DOHH2 (cell line): Measurements from ENCODE around the gene NPHP3.

ENCODE experiments used
- H3F3A ChIP-seq: fragments of 200-600 bp; sonication (generic), shearing (Covaris generic); 2 replicates; pipeline ENCODE4 v1.6.0; 2016; ENCODE audit warnings: antibody characterized with exemption, mild to moderate bottlenecking; ENCODE audit not compliant: control insufficient read depth, insufficient read depth
- H3K27ac ChIP-seq: fragments of 200-600 bp; sonication (generic); 2 replicates; pipeline ENCODE4 v1.5.1; 2014; ENCODE audit warnings: low read depth, mild to moderate bottlenecking, low read length, moderate library complexity
- H3K27me3 ChIP-seq: fragments of 200-600 bp; sonication (generic); 2 replicates; pipeline ENCODE4 v1.6.1; 2014; ENCODE audit warnings: mild to moderate bottlenecking, low read length, mixed read lengths; ENCODE audit not compliant: control insufficient read depth
- H3K36me3 ChIP-seq: fragments of 200-600 bp; sonication (generic); 2 replicates; pipeline ENCODE4 v1.6.1; 2014; ENCODE audit warnings: mild to moderate bottlenecking, low read length, moderate library complexity, mixed read lengths; ENCODE audit not compliant: control insufficient read depth
- H3K4me1 ChIP-seq: fragments of 200-600 bp; sonication (generic); 2 replicates; pipeline ENCODE4 v1.6.1; 2014; ENCODE audit warnings: mild to moderate bottlenecking, low read length, mixed read lengths; ENCODE audit not compliant: control insufficient read depth
- H3K4me2 ChIP-seq: fragments of 200-600 bp; sonication (generic); 2 replicates; pipeline ENCODE4 v1.6.0; 2014; ENCODE audit warnings: mild to moderate bottlenecking, low read length, moderate library complexity
- H3K4me3 ChIP-seq: fragments of 200-600 bp; sonication (generic); 2 replicates; pipeline ENCODE4 v1.5.1; 2014; ENCODE audit warnings: mild to moderate bottlenecking, low read length, mixed read lengths
- H3K79me2 ChIP-seq: fragments of 200-600 bp; sonication (generic); 2 replicates; pipeline ENCODE4 v1.6.1; 2014; ENCODE audit warnings: mild to moderate bottlenecking, low read length, mixed read lengths; ENCODE audit not compliant: control insufficient read depth
- H3K9me2 ChIP-seq: fragments of 200-600 bp; sonication (generic); replicated peaks from 2 replicates; pipeline ENCODE4 v1.6.1; 2014; ENCODE audit warnings: mild to moderate bottlenecking, low read length, mixed read lengths; ENCODE audit not compliant: control insufficient read depth
- H3K9me3 ChIP-seq: fragments of 200-600 bp; sonication (generic); 2 replicates; pipeline ENCODE4 v1.6.1; 2014; ENCODE audit warnings: antibody characterized with exemption, low read length, mixed read lengths; ENCODE audit not compliant: control insufficient read depth, insufficient read depth
- H4K20me1 ChIP-seq: fragments of 200-600 bp; sonication (generic); 2 replicates; pipeline ENCODE4 v1.6.0; 2014; ENCODE audit warnings: low read depth, mild to moderate bottlenecking, antibody characterized with exemption, low read length, moderate library complexity; ENCODE audit not compliant: control insufficient read depth, insufficient read depth
- EZH2phosphoT487 ChIP-seq: fragments of 200-600 bp; sonication (generic); IDR thresholded peaks from 2 replicates; pipeline ENCODE4 v1.6.1; 2017; ENCODE audit warnings: borderline replicate concordance, mild to moderate bottlenecking, antibody characterized with exemption, low read length, moderate library complexity, mixed read lengths
- TF ChIP-seq, protein P1 (sequence below): fragments of 200-600 bp; sonication (generic); IDR thresholded peaks from one replicate; pipeline ENCODE4 v1.5.1; 2014; ENCODE audit warnings: antibody characterized with exemption, mild to moderate bottlenecking, low read depth, low read length; ENCODE audit not compliant: poor library complexity, severe bottlenecking

The NPHP3 gene, protein sequence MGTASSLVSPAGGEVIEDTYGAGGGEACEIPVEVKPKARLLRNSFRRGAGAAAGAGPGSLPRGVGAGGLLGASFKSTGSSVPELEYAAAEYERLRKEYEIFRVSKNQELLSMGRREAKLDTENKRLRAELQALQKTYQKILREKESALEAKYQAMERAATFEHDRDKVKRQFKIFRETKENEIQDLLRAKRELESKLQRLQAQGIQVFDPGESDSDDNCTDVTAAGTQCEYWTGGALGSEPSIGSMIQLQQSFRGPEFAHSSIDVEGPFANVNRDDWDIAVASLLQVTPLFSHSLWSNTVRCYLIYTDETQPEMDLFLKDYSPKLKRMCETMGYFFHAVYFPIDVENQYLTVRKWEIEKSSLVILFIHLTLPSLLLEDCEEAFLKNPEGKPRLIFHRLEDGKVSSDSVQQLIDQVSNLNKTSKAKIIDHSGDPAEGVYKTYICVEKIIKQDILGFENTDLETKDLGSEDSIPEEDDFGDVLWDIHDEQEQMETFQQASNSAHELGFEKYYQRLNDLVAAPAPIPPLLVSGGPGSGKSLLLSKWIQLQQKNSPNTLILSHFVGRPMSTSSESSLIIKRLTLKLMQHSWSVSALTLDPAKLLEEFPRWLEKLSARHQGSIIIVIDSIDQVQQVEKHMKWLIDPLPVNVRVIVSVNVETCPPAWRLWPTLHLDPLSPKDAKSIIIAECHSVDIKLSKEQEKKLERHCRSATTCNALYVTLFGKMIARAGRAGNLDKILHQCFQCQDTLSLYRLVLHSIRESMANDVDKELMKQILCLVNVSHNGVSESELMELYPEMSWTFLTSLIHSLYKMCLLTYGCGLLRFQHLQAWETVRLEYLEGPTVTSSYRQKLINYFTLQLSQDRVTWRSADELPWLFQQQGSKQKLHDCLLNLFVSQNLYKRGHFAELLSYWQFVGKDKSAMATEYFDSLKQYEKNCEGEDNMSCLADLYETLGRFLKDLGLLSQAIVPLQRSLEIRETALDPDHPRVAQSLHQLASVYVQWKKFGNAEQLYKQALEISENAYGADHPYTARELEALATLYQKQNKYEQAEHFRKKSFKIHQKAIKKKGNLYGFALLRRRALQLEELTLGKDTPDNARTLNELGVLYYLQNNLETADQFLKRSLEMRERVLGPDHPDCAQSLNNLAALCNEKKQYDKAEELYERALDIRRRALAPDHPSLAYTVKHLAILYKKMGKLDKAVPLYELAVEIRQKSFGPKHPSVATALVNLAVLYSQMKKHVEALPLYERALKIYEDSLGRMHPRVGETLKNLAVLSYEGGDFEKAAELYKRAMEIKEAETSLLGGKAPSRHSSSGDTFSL (N-terminal part only)

DNA sequence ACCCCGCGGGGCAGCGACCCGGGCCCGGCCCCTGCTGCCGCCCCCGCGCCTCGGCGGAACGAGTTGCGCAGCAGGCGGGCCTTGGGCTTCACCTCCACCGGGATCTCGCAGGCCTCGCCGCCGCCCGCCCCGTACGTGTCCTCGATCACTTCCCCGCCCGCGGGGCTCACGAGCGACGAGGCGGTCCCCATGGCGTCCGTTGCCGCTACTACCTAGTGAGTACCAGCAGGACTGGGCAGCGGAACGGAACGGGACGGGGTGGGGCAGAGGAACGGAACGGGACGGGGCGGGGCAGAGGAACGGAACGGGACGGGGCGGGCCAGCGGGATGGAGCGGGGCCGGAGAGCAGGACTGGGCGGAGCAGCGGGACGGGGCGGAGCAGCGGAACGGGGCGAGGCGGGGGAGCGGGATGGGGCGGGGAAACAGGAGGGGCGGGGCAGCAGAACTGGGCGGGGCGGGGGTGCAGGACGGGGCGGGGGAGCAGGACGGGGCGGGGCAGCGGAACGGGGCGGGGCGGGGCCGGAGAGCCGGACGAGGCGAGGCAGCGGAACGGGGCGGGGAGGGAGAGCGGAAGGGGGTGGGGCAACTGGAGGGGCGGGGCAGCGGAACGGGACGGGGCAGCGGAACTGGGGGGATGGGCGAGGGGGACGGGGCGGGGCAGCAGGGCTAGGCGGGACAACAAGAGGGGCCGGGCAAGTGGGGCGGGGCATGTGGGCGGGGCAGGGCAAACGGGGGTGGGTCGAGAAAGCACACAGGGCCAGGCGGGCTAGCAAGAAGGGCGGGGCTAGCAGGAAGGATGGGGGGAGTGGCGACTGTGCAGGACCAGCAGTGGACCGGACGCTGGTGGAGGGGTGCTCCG is at the start of gene NPHP3:
Gene NPHP3 (minus strand): TSS at position 245 of the 859 bp plus-strand sequence. CDS start 54 bp downstream, at position 191.
- Histone ChIP-seq H3F3A (no peaks in the 10 kb centered on the region), H3K9me3 (no peaks in the 10 kb centered on the region), H3K27ac (no peak within 1 kb of the TSS), H3K4me3 (peak within 1 kb of the TSS; percentile 91), H3K36me3 (no peaks in the 10 kb centered on the region), H4K20me1 (no peaks in the 10 kb centered on the region), H3K4me2 (peak within 1 kb of the TSS; percentile 90), H3K9me2 (no peaks in the 10 kb centered on the region), H3K27me3 (no peaks in the 10 kb centered on the region; the same call in 1 of the 2 replicates), H3K79me2 (no peaks in the 10 kb centered on the region), H3K4me1 (peaks cover 21% of the 10 kb centered on the region)
- TF ChIP-seq, protein P1, sequence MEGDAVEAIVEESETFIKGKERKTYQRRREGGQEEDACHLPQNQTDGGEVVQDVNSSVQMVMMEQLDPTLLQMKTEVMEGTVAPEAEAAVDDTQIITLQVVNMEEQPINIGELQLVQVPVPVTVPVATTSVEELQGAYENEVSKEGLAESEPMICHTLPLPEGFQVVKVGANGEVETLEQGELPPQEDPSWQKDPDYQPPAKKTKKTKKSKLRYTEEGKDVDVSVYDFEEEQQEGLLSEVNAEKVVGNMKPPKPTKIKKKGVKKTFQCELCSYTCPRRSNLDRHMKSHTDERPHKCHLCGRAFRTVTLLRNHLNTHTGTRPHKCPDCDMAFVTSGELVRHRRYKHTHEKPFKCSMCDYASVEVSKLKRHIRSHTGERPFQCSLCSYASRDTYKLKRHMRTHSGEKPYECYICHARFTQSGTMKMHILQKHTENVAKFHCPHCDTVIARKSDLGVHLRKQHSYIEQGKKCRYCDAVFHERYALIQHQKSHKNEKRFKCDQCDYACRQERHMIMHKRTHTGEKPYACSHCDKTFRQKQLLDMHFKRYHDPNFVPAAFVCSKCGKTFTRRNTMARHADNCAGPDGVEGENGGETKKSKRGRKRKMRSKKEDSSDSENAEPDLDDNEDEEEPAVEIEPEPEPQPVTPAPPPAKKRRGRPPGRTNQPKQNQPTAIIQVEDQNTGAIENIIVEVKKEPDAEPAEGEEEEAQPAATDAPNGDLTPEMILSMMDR = no peak
- TF ChIP-seq EZH2phosphoT487 = no peak

DNA sequence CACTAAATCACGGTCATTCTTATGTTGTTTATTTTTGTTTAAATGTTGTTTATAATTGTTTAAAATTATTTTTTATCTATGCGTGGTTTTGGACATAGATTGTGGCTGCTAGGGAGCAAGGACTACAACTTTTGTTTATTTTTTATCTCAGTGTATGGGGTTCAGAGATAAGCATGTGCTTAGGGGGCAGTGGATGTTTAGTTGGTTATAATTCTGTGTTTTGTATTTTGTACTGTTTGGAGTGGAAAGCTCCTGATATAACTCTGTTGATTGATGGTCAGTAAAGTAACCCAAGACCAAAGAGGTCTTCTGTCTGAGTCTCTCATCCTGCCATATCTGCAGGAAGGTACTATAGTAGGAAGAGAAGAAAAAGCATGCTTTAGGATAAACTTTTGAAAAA is 36.5 kb upstream of the NPHP3 start:
- H4K20me1 ChIP-seq = no peaks in the 10 kb centered on the region

More for the DNA sequence above, 36.5 kb upstream of the NPHP3 start:
- Histone ChIP-seq H3K36me3 (no peaks in the 10 kb centered on the region), H3K4me1 (no peaks in the 10 kb centered on the region), H3F3A (no peaks in the 10 kb centered on the region), H3K79me2 (no peaks in the 10 kb centered on the region), H3K27me3 (no peaks in the 10 kb centered on the region), H3K4me2 (no peak overlapping the region), H3K27ac (no peak overlapping the region), H3K4me3 (no peak overlapping the region), H3K9me3 (no peaks in the 10 kb centered on the region), H3K9me2 (no peaks in the 10 kb centered on the region)
- TF ChIP-seq, protein P1 = no peak
- TF ChIP-seq EZH2phosphoT487 = no peak
